C1 segment of cervical spinal cord (tissue), 14 donors: ENCODE data around the gene GARS1.

Experiments used
- DNase-seq, 14 donors: peaks; one replicate each; lab custom pipeline; 2025; lab: John Stamatoyannopoulos, UW

GARS1 gene

DNA sequence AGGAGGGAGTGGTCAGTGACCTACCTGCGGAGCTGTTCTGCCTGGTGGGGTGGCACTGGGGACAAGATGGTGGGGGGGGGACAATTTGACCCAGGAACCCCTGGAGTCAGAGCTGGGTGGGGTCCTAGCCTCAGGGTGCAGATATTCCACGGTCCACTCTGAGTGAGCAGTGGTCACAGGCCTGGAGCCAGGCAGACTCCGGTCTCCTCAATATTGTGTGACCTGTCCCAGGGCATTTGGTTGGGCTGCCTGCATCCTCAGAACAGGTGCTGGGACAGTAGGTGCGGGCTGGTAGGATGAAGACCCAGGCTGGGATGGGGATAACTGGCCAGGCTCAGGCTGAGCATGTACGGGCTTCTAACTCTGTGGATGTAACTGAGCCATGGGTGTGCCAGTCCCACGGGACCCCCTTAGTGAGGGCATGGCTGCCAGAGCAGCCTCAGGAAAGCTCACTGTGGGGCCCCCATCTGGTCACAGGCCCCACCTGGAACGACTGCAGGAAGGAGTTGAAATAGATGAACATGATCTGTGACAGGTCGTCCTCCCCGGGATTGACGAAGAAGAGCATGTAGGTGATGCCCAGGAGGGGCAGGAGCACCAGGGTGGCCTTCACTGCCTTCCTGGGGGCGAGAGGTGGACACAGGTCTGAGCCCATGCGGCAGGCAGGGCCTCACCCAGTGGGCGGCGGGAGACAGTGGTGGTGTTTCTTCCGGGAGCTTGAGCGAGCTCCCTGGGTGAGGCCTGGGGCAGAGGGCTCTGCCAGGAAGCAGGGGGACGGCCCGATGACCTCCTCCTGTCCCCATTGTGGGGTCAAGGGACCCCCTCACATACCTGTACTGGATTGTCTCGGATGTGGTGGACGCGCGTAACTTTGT lies 60.7 kb downstream of the GARS1 start:
- DNase-seq: no peak

DNA sequence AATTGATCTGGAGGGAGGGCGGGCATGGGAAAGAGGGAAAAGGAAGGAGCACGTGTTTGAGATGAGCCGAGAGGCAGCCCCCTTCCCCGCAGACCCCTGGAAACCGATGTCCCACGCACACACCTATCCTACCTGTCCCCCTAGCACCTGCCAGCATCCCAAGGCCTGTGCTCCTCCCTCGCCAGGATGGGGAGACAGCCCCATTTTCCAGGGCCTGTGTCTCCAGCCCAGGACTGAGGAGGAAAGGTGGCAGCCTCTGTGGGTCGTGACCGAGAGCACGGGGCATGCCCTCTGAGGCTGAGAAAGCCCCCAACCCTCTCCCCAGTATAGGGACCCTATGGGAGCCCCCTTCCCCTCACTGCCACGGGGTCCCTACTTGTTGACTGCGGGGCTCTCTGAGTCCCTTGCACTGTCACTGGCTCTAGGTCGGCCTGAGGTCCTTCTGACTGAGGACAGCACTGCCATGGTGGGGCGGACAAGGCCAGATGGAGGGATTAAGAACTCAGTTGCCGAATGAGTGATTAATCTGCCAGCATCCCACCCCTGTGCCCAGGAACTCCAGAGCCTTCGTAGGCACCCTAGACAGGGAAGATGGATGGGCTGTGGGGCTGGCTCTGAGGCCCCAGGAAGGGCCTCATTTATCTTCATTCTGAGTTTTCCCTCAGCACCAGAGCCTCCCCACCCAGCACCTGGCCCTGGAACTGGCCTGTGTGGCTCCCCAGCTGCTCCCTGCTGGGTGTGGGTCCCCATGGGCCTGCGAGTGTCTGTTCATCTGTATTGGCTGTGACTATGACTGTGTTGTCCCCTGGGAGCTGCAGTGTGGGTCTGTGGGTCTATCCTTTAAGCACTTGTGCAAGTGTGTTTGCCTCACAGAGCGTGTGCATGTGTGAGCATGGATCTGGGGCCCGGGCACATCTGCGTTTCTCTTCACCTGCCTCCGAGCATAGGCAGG lies 61.6 kb downstream of the GARS1 start:
- DNase-seq: no peak

DNA sequence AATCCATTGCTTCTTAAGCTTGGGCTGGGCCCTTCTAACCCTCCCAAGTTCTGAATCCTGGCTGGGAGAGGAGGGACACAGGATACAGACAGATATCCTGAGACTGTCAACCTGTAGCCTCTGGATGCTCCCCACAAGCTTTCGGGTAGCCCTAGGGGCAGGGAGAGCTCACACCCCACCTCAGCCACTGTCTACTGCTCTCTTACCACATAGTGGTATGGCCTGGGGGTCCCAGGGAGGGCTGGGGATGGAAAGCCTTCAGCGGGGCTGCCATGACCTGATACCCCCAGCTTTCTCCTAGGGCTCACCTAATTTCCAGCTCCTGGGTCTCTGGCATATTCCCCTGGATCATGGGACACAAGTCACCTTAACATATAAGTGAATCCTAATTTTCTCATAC lies 62.5 kb downstream of the GARS1 start:
- DNase-seq: no peak

DNA sequence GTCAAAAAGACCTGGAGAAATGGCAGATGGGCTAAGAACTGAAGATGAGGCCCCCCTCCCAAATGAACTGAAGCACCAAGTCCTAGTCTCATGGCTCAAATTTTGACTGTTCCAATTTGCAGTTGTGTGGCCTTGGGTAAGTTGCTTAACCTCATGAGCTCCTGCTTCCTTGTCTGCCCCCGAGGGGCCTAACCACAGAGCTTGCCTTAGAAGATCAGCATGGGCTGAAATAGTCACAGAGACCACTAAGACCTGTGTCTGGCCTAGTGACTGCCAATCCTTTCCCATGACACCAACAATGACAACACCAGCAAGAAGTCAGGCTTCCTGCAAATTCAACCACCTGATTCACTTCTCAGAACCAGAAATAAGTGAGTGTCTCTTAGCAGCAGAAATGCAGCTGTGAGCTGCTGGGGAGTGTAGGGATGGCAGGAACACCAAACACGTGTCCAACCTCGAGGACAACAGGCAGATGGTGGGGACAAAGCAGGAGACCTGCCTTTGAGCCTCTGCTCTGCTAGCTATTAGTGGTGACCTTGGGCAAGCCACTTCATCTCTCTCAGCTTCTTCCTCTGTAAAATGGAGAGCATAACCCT lies 63.9 kb downstream of the GARS1 start:
- DNase-seq: no peak

DNA sequence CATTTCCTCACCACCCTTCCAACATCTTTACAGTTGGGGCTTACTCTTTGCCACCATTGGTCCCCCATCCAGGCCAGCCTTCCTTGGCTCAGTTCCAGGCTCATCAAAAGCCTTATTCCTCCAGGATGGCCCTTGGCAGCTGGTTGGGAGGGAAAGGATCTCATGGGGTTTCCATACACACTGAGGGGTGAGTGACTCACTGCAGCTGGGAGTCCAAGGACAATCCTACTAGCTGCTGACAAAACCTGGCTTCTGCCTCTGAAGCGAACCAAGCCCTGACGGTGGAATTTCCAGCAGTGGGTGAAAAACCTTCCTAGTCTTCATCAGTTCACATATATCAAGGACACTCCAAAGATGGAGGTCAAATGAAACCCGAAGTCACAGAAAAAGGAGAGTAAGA lies 64.6 kb downstream of the GARS1 start:
- no peak for DNase-seq

DNA sequence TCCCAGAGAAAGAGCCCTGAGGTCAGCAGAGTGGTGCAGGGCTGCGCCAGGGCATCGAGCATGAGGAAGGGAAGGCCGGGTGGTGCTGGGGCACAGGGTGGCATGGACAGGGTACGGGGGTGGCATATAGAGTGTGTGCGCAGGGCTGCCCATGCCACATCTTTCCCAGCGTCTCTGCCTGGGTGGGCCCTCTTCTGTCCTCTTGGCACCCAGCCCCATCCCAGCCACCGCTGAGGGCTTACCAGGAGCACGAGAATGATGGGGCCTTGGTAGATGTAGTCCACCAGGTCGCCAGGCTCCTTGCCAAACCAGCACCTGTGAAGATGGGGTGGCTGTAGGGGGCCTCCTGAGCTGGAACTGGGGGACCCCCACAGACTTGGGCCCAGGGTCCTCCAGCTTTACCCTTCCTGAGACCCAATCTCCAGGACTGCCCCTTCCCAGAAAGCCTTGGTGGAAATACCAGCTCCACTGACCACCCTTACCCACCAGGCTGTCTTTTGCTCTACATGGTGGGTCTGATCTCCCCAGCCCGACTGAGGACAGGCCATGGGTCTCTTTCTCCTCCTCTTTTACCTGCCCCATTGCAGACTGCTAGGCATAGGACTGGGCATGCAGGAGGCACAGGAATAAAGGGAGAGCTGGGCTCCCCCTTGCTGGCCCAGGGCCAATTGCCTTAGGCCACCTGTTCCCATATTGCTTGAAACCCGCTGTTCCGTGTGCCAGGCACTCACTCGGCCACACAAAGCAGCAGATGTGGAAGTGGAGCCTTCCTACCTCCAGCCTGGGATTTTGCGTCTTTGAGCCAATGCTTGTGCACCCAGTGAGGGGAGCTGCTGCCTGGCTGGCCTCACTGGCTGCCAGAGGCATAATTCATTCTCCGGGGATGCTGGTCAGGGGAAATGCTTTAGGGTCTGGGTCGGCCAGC lies 65.9 kb downstream of the GARS1 start:
- peak in 1 of 14 donors; percentile 52 for DNase-seq

DNA sequence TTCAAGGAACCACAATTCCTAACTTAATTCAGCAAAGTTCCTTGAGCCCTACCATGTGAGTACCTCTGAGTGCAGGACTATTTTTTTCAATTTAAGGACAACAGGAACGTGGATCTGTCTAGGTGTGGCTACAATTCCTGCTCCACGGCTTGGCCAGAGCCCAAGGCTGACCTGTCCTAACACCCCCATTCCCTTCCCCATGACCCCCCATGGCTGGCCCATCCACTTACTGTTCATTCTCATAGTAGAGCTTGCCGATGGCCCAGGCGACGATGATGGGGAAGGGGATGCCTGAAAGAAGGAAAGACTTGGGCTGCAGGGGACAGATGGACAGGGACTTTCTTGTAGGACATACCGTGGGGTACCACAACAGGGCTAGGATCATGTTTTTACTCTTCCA lies 67.2 kb downstream of the GARS1 start:
- DNase-seq: no peak

DNA sequence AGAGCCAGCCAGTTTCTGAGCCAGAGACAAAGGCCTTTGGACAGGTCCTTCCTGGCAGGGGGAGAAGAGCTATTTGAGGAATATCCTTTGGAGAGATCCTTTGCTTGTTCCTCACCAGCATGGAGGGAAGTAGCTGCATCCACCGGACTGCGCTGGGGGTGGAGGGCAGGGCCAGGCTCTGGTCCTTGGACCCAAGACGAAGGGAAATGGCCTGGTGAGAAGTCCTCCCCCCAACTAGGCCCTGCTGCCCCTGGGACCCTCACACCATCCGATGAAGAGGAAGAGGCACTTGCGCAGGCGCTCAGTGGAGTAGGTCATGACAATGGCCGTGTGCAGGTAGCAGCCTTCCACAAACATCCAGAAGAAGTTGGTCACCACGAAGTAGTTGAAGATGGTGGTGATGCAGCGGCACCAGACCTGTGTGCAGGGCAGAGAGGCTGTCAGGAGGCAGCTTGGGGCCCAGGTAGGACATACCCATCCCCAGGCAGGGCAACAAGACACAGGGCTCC lies 67.8 kb downstream of the GARS1 start:
- no peak for DNase-seq

DNA sequence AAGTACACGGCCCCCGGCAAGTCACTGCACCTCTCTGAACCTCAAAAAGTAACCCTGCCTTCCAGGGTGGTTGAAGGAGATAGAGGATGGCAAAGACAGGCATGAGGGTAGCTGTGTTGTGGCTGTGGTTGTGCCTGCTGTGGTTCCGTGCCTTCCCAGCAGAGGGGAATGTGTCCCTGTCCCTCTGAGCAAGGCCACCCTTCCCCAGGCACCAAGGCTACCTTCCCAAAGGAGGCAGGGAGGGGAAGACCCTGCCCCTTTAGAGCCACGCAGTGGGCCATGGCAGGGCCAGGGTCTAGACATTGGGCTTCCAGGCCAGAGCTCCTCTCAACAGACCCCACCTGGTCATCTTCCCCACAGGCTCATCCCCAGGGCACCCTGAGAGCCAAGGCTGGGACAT lies 68.7 kb downstream of the GARS1 start:
- no peak for DNase-seq

DNA sequence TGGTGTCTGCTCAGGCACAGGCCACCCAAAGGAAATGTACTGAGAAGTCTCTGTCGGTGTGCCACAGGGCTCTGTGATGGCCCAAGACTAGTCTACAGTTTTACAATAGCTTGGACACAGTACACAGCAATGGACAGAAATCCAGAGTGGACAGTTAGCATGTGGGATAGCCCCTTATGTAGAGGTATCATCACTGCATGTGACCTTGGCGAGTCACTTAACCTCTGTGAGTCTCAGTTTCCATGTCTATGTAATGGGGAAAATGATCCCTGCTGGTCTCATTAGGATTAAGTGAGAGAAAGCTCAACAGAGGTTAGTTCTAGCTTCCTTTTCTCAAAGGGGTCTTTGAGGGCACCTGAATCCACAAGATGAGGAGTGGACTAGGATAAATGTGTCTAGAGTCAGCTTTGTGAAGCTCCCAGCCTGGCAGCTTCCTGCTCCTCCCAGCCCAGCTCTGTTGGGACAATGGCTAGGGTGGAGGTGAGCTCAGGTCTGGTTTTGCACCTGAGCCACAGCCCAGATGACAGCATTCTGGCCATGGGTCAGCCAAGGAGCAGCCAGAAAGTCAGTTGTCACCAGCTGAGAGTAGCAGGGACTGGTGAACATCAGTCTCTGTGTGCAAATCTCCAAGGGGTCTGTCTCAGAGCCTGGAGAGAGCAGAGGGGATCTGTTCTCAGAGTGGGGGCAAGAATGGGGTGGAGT lies 69.7 kb downstream of the GARS1 start:
- no peak for DNase-seq

DNA sequence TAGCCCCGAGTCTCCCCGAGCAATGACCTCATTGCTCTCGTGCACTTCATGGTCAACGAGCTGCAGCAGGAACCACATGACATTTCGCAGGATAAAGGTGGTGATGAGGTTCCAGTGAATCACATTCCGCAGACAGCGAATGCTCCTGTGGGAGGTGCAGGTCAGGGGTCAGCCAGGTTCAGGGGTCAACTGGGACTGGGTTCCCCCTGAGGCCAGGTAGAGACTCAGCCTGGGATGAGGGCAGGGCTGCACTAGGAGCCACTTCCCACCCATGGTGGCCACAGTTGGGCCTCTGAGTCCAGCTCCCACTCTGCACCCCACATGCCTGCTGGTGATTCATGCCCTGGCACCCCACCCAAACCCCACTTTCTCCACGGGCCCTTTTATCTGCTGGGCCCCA lies 70.4 kb downstream of the GARS1 start:
- no peak for DNase-seq

DNA sequence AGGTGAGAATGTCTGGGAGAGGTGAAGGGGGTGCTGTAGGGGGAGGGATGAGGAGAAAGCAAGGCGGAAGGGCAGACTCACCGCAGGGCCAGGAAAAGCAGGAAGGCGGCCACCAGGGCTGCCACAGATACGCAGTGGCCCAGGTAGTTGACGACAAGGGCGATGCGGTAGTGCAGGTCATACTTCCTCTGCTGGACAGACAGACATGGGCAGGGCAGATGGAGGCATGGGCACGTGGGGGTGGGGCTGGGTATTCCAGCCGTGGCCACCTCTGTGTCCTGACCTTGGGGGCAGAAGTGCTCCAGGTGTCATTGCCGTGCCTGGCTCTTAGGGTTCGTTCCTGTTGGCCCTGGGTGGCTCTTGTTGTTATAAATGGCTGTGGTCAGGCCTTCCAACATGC lies 70.8 kb downstream of the GARS1 start:
- DNase-seq: no peak

DNA sequence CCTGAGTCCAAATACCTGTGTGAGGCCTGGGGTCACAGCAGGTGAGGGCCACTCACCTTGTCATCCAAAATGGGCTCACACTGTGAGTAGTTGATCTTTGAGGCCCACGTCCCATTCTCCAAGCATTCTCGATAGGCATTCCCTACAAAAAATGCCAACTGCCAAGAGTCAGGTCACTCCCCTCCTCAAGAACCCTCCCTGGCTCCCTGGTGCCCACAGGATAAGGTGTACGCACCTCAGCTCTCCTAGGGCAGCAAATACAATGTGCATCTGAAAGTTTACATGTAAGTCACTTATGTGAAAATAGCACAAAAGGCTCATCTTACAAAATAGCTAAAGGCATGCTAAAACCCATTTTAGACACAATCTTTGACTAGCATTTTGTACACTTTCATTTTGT lies 72.5 kb downstream of the GARS1 start:
- no peak for DNase-seq

DNA sequence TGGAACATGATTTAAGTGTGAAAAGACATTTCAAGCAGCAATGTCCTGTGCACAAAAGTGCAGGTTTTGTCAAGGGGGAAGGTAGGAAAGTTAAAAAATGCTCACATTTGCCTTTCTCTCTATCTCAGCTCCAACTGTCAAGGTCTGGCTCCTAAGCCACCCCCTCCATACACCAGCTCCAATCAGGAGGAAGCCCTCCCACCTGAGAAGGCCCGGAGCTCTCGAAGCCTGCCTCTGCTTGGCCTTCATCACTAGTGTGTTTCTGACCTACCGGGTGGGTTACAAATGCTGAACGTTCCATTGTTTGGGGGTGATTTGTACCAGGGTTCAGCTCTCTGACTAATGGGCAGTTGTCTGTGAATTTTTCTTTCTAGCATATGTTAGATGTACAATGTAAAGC lies 73.4 kb downstream of the GARS1 start:
- DNase-seq: no peak

DNA sequence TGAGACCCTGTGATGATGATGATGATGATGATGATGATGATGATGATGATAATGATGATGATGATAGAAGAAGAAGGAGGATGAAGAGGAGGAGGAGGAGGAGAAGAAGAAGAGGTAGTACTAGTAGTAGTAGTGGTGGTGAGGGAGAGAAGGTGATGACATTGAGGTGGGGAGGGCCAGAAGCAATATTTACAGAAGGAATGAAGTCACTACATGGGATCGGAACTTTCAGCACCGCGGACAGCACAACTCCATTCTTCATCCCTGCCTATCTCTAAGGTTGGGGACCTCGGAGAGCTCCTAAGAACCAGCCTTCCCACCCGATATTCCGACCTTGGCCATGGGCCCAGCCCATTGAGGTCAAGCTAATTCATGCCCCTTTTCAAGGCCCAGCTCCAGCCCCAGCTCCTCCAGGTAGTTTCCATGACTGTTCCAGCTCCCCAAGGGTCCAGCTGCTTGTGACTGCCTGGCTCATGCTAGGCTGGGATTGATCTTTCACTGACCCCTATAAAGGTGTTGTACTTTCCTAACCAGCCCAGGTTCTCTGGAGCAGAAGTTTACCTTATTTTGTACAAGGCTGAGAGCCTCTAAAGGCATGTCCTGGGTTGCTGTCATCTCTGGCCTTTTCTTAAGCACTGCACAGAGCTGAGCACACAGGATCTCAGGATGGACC lies 77.3 kb downstream of the GARS1 start:
- no peak for DNase-seq

DNA sequence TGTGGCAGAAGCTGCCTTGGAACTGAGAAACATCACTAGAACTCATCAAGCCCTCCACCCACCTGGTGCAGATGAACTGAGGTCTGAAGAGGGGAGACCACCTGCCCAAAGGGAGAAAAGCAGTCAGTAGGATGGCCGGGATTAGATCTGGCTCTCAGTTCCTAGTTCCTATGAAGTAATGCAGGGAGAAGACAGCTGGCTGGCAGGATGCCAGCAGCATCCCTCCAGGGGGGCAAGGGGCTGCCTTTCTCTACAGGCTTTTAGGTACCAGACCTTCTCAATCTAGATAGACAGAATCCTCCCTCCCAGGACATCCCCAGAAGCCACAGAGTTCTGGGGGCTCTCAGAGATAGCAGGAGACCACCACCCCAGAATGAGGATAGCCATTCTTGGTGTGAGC lies 79.7 kb downstream of the GARS1 start:
- no peak for DNase-seq

DNA sequence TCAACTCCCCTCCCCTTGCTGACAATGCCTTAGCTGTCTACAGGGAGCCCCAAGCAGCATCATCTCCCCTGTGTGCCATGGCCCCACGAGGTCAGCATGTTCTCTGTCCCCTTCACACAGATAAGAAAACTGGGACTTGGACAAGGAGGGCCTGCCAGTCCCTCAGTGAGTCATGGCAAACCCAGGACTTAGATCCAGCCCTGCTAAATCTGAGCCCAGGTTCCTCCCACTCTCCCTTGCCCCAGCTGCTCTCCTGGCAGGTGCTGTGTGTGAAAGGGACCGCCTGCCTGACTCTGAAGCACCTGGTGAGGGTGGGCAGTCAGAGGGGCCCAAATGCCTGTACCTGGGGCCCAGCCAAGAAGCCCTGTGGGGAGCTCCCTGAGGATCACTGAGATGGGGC lies 80.2 kb downstream of the GARS1 start:
- DNase-seq: no peak

DNA sequence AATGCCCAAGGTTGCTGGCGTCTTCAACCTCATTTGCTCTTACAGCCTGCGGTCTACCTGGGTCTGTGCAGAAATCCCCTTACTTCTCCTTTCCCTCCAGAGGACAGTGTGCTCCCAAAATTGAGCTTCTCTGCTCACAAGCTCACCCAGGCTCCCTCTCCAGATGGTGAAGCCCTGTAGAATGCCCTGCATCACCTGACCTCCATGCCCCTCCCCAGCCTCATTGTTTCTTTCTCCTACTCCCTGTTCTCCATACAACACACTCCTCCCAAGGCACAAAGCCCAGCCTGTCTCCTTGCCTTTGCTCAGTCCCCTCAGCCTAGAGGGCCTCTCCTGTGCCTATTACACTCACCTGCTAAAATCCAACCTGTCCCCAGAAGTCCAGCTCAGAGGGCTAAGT lies 84.1 kb downstream of the GARS1 start:
- DNase-seq: no peak

DNA sequence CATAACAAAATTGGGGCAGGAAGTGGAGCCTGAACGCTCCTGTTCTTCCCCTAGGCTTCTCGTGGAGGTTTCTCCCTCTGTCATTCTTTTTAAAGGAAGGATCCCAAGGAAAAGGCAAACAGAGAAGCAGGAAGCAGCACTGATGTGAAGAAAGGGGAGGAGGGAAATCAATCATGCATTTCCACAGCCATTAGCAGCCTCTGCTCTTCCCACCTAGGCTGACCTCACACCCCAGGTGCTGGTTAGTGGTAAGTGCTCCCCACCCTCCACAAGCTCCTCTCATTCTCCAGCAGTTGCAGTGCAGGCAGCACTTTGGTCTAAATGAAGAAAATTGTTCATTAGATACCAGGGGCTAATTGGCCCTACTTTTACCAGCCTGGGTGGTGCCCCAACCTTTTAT lies 85.0 kb downstream of the GARS1 start:
- DNase-seq: no peak

DNA sequence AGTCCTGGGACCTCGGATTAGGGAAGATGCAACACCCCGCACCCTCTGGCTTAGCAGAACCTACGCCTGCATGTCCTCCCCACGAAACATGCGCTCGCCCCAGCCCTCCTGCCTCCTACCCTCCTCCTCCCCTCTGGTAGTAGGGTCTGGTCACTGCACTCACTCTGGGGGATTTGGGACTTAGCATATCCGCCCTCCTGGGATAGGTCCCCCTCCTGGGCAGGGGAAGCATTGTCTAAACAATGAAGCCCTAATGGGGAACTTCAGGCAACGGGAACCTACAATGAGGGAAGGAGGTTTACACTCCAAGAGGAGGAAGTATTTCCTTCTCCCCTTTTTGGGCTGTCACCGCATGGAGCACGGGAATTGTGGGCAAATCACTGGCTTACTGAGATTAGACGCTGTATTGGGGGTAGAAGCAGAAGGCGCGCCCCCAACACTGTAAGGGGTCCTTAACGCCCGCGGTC lies 86.7 kb downstream of the GARS1 start:
- no peak for DNase-seq
